Suprapubic skin (tissue), 3 donors: ENCODE measurements around the gene UXT.

ENCODE experiments used
- CTCF ChIP-seq, 2 donors: fragments of 200-600 bp in 1 of 2; fragments of 450-650 bp in 1 of 2; sonication (generic) in 1 of 2; IDR thresholded peaks; one replicate each; pipeline ENCODE4 v1.5.1; 2016 to 2019; ENCODE audit warnings: antibody characterized with exemption in 2 of 2, mild to moderate bottlenecking in 1 of 2, moderate library complexity in 1 of 2
- POLR2A ChIP-seq, 2 donors: fragments of 450-650 bp; IDR thresholded peaks; one replicate each; pipeline ENCODE4 v1.6.1; 2017; ENCODE audit warnings: antibody characterized with exemption in 2 of 2, mild to moderate bottlenecking in 2 of 2, moderate library complexity in 2 of 2

DNA sequence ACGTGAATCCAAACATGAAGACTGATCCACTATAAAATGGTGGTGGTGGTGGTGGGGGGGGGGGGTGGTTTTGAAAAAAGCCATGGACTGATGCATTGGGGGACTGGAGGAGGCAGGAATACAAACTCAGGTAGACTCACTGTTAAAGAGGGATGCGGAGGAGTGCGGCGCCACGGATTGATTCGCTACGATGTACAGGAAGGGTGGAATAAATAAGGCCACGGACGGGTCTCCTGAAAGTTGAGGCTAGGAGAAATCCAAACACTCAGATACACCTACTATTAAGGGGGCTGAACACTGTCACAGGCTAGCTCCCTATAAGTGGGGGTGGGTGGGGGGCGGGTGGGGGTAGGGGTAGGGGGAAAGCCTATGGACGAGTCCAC, 9.2 kb downstream of the UXT start:
- TF ChIP-seq CTCF (IDR thresholded peaks at IDR 0.05): no peak
- TF ChIP-seq POLR2A (IDR thresholded peaks at IDR 0.05): no peak
